ENCODE results near the gene SPRYD7.
"Not testable (repeated sequence)": the region's sequence is repeated elsewhere in the genome, so short reads cannot be mapped to it uniquely, and the experiment has no call there.

The SPRYD7 gene

GRCh38 chr13:49932868-49933267, 3.3 kb downstream of the SPRYD7 start:
- no peaks in the 10 kb centered on the region for H3K9me3 ChIP-seq (ENCODE audit: control insufficient read depth, low read length)
- H3K27me3 ChIP-seq (ENCODE audit: control insufficient read depth, insufficient read depth, low read length, poor library complexity, severe bottlenecking) = peaks cover 18% of the 10 kb centered on the region
- H3K4me3 ChIP-seq (ENCODE audit: insufficient read depth, low read depth, low read length) = no peak overlapping the region
- H3K36me3 ChIP-seq (ENCODE audit: control insufficient read depth, insufficient read depth, low read length) = no peaks in the 10 kb centered on the region
- no peaks in the 10 kb centered on the region for H3K4me1 ChIP-seq (ENCODE audit: control insufficient read depth, insufficient read depth, low read length)
- WGBS, 2 experiments = 71 to 90% methylated on average over 1 of the region's 1 CpG
- no peak overlapping the region for H3K27ac ChIP-seq (ENCODE audit: insufficient read depth, low read depth, low read length, poor library complexity, severe bottlenecking)

GRCh38 chr13:49932066-49932465, 4.1 kb downstream of the SPRYD7 start:
- Histone ChIP-seq H3K4me1 (ENCODE audit: control insufficient read depth, insufficient read depth, low read length) (no peaks in the 10 kb centered on the region), H3K9me3 (ENCODE audit: control insufficient read depth, low read length) (no peaks in the 10 kb centered on the region), H3K36me3 (ENCODE audit: control insufficient read depth, insufficient read depth, low read length) (no peaks in the 10 kb centered on the region), H3K27ac (ENCODE audit: insufficient read depth, low read depth, low read length, poor library complexity, severe bottlenecking) (no peak overlapping the region), H3K27me3 (ENCODE audit: control insufficient read depth, insufficient read depth, low read length, poor library complexity, severe bottlenecking) (peaks cover 10% of the 10 kb centered on the region), H3K4me3 (ENCODE audit: insufficient read depth, low read depth, low read length) (no peak overlapping the region)
- WGBS, 2 experiments = 100% methylated on average over 2 of the region's 2 CpGs; no CpG with 5 or more reads in 1 of the 2 experiments

GRCh38 chr13:49927755-49928154, 8.4 kb downstream of the SPRYD7 start:
- no peaks in the 10 kb centered on the region for H3K4me1 ChIP-seq (ENCODE audit: control insufficient read depth, insufficient read depth, low read length)
- 93 to 96% methylated on average over 2 of the region's 3 CpGs for WGBS, 2 experiments
- H3K27ac ChIP-seq (ENCODE audit: insufficient read depth, low read depth, low read length, poor library complexity, severe bottlenecking) = no peak overlapping the region
- no peak overlapping the region for H3K4me3 ChIP-seq (ENCODE audit: insufficient read depth, low read depth, low read length)
- no peaks in the 10 kb centered on the region for H3K9me3 ChIP-seq (ENCODE audit: control insufficient read depth, low read length)
- peaks cover 5% of the 10 kb centered on the region for H3K36me3 ChIP-seq (ENCODE audit: control insufficient read depth, insufficient read depth, low read length)
- no peaks in the 10 kb centered on the region for H3K27me3 ChIP-seq (ENCODE audit: control insufficient read depth, insufficient read depth, low read length, poor library complexity, severe bottlenecking)

GRCh38 chr13:49925881-49926418, 10.2 kb downstream of the SPRYD7 start:
- H3K36me3 ChIP-seq (ENCODE audit: control insufficient read depth, insufficient read depth, low read length) = peaks cover 5% of the 10 kb centered on the region
- H3K4me1 ChIP-seq (ENCODE audit: control insufficient read depth, insufficient read depth, low read length) = no peaks in the 10 kb centered on the region
- 71 to 100% methylated on average over 1 of the region's 2 CpGs for WGBS, 2 experiments
- no peak overlapping the region for H3K4me3 ChIP-seq (ENCODE audit: insufficient read depth, low read depth, low read length)
- H3K27me3 ChIP-seq (ENCODE audit: control insufficient read depth, insufficient read depth, low read length, poor library complexity, severe bottlenecking) = no peaks in the 10 kb centered on the region
- H3K9me3 ChIP-seq (ENCODE audit: control insufficient read depth, low read length) = no peaks in the 10 kb centered on the region
- no peak overlapping the region for H3K27ac ChIP-seq (ENCODE audit: insufficient read depth, low read depth, low read length, poor library complexity, severe bottlenecking)

- Histone ChIP-seq H3K4me1 (ENCODE audit: control insufficient read depth, insufficient read depth, low read length) (no peaks in the 10 kb centered on the region), H3K36me3 (ENCODE audit: control insufficient read depth, insufficient read depth, low read length) (peaks cover 5% of the 10 kb centered on the region), H3K27me3 (ENCODE audit: control insufficient read depth, insufficient read depth, low read length, poor library complexity, severe bottlenecking) (no peaks in the 10 kb centered on the region)
These were observed 13.8 kb downstream of the SPRYD7 start for GRCh38 chr13:49922301-49922700.

GRCh38 chr13:49920969-49921368, 15.2 kb downstream of the SPRYD7 start:
- H3K27ac ChIP-seq (ENCODE audit: insufficient read depth, low read depth, low read length, poor library complexity, severe bottlenecking); H3K4me3 ChIP-seq (ENCODE audit: insufficient read depth, low read depth, low read length); H3K27me3 ChIP-seq (ENCODE audit: control insufficient read depth, insufficient read depth, low read length, poor library complexity, severe bottlenecking); H3K4me1 ChIP-seq (ENCODE audit: control insufficient read depth, insufficient read depth, low read length); H3K9me3 ChIP-seq (ENCODE audit: control insufficient read depth, low read length); H3K36me3 ChIP-seq (ENCODE audit: control insufficient read depth, insufficient read depth, low read length): not testable (repeated sequence)
- WGBS, 2 experiments = 85 to 95% methylated on average over 4 of the region's 4 CpGs

More at GRCh38 chr13:49922301-49922700, 13.8 kb downstream of the SPRYD7 start:
- no peak overlapping the region for H3K27ac ChIP-seq (ENCODE audit: insufficient read depth, low read depth, low read length, poor library complexity, severe bottlenecking)
- H3K9me3 ChIP-seq (ENCODE audit: control insufficient read depth, low read length) = no peaks in the 10 kb centered on the region
- no peak overlapping the region for H3K4me3 ChIP-seq (ENCODE audit: insufficient read depth, low read depth, low read length)

- H3K27ac ChIP-seq (ENCODE audit: insufficient read depth, low read depth, low read length, poor library complexity, severe bottlenecking); H3K4me1 ChIP-seq (ENCODE audit: control insufficient read depth, insufficient read depth, low read length); H3K27me3 ChIP-seq (ENCODE audit: control insufficient read depth, insufficient read depth, low read length, poor library complexity, severe bottlenecking): not testable (repeated sequence)
These were observed 18.0 kb downstream of the SPRYD7 start for GRCh38 chr13:49918106-49918505.

GRCh38 chr13:49914947-49915346, 21.2 kb downstream of the SPRYD7 start:
- WGBS, 2 experiments = 100% methylated on average over 1 of the region's 1 CpG
- no peaks in the 10 kb centered on the region for H3K27me3 ChIP-seq (ENCODE audit: control insufficient read depth, insufficient read depth, low read length, poor library complexity, severe bottlenecking)
- no peak overlapping the region for H3K4me3 ChIP-seq (ENCODE audit: insufficient read depth, low read depth, low read length)
- no peak overlapping the region for H3K27ac ChIP-seq (ENCODE audit: insufficient read depth, low read depth, low read length, poor library complexity, severe bottlenecking)
- no peaks in the 10 kb centered on the region for H3K9me3 ChIP-seq (ENCODE audit: control insufficient read depth, low read length)
- no peaks in the 10 kb centered on the region for H3K36me3 ChIP-seq (ENCODE audit: control insufficient read depth, insufficient read depth, low read length)
- H3K4me1 ChIP-seq (ENCODE audit: control insufficient read depth, insufficient read depth, low read length) = no peaks in the 10 kb centered on the region

More at GRCh38 chr13:49918106-49918505, 18.0 kb downstream of the SPRYD7 start:
- not testable (repeated sequence) for H3K9me3 ChIP-seq (ENCODE audit: control insufficient read depth, low read length); H3K36me3 ChIP-seq (ENCODE audit: control insufficient read depth, insufficient read depth, low read length); H3K4me3 ChIP-seq (ENCODE audit: insufficient read depth, low read depth, low read length)
- 92 to 93% methylated on average over 8 of the region's 8 CpGs for WGBS, 2 experiments

GRCh38 chr13:49908637-49909036, 27.5 kb downstream of the SPRYD7 start:
- no peaks in the 10 kb centered on the region for H3K4me1 ChIP-seq (ENCODE audit: control insufficient read depth, insufficient read depth, low read length)
- 78 to 87% methylated on average over 4 to 5 of the region's 5 CpGs for WGBS, 2 experiments

GRCh38 chr13:49904729-49905456, 31.2 kb downstream of the SPRYD7 start:
- Histone ChIP-seq H3K27ac (ENCODE audit: insufficient read depth, low read depth, low read length, poor library complexity, severe bottlenecking) (no peak overlapping the region), H3K9me3 (ENCODE audit: control insufficient read depth, low read length) (no peaks in the 10 kb centered on the region), H3K4me1 (ENCODE audit: control insufficient read depth, insufficient read depth, low read length) (no peaks in the 10 kb centered on the region), H3K4me3 (ENCODE audit: insufficient read depth, low read depth, low read length) (no peak overlapping the region), H3K36me3 (ENCODE audit: control insufficient read depth, insufficient read depth, low read length) (no peaks in the 10 kb centered on the region), H3K27me3 (ENCODE audit: control insufficient read depth, insufficient read depth, low read length, poor library complexity, severe bottlenecking) (no peaks in the 10 kb centered on the region)
- WGBS, 2 experiments = 94 to 97% methylated on average over 5 of the region's 5 CpGs

More at GRCh38 chr13:49908637-49909036, 27.5 kb downstream of the SPRYD7 start:
- Histone ChIP-seq H3K27ac (ENCODE audit: insufficient read depth, low read depth, low read length, poor library complexity, severe bottlenecking) (no peak overlapping the region), H3K36me3 (ENCODE audit: control insufficient read depth, insufficient read depth, low read length) (no peaks in the 10 kb centered on the region), H3K9me3 (ENCODE audit: control insufficient read depth, low read length) (no peaks in the 10 kb centered on the region), H3K27me3 (ENCODE audit: control insufficient read depth, insufficient read depth, low read length, poor library complexity, severe bottlenecking) (no peaks in the 10 kb centered on the region), H3K4me3 (ENCODE audit: insufficient read depth, low read depth, low read length) (no peak overlapping the region)
